GM23248 (cell line): ENCODE measurements around the gene DHRS7B. TPM values are rescaled to one million over a fixed set of nuclear protein-coding genes. Genes with fewer than 3 reads are reported as not detected.

Experiments used
- DNase-seq: peaks from one replicate; pipeline ENCODE4 v3.0.0-alpha.2; 2015
- H2AFZ ChIP-seq: fragments of 200-600 bp; sonication (generic); 2 replicates; pipeline ENCODE4 v1.6.1; 2016; ENCODE audit warnings: antibody characterized with exemption
- H3F3A ChIP-seq: fragments of 200-600 bp; sonication (generic); 2 replicates; pipeline ENCODE4 v1.6.1; 2016; ENCODE audit warnings: mild to moderate bottlenecking, antibody characterized with exemption, mixed run types; ENCODE audit not compliant: insufficient read depth
- H3K27ac ChIP-seq: fragments of 200-600 bp; sonication (generic); 2 replicates; pipeline ENCODE4 v1.5.1; 2016; ENCODE audit warnings: mild to moderate bottlenecking
- H3K27me3 ChIP-seq: fragments of 200-600 bp; sonication (generic); replicated peaks from 2 replicates; pipeline ENCODE4 v1.6.1; 2016; ENCODE audit warnings: mild to moderate bottlenecking; ENCODE audit not compliant: insufficient read depth
- H3K36me3 ChIP-seq: fragments of 200-600 bp; sonication (generic); 2 replicates; pipeline ENCODE4 v1.6.1; 2016; ENCODE audit warnings: low read depth, mild to moderate bottlenecking
- H3K4me1 ChIP-seq: fragments of 200-600 bp; sonication (generic); 2 replicates; pipeline ENCODE4 v1.6.1; 2016; ENCODE audit warnings: mild to moderate bottlenecking; ENCODE audit not compliant: insufficient read depth
- H3K4me2 ChIP-seq: fragments of 200-600 bp; sonication (generic); one replicate; pipeline ENCODE4 v1.6.1; 2016; ENCODE audit warnings: mild to moderate bottlenecking; ENCODE audit not compliant: unreplicated experiment
- H3K4me3 ChIP-seq: fragments of 200-600 bp; sonication (generic); 2 replicates; pipeline ENCODE4 v1.5.1; 2016; ENCODE audit warnings: mild to moderate bottlenecking
- H3K79me2 ChIP-seq: fragments of 200-600 bp; sonication (generic); 2 replicates; pipeline ENCODE4 v1.6.1; 2016; ENCODE audit warnings: mild to moderate bottlenecking; ENCODE audit not compliant: insufficient read depth
- H3K9ac ChIP-seq: fragments of 200-600 bp; sonication (generic); 2 replicates; pipeline ENCODE4 v1.6.1; 2016; ENCODE audit warnings: mild to moderate bottlenecking
- H3K9me2 ChIP-seq: fragments of 200-600 bp; sonication (generic); 2 replicates; pipeline ENCODE4 v1.6.1; 2016; ENCODE audit warnings: mixed run types, mild to moderate bottlenecking, moderate library complexity; ENCODE audit not compliant: insufficient read depth
- H3K9me3 ChIP-seq: fragments of 200-600 bp; sonication (generic); one replicate; pipeline ENCODE4 v1.6.1; 2017; ENCODE audit warnings: low read depth
- H4K20me1 ChIP-seq: fragments of 200-600 bp; sonication (generic); 2 replicates; pipeline ENCODE4 v1.6.0; 2016; ENCODE audit not compliant: insufficient read depth
- EZH2 ChIP-seq: fragments of 200-600 bp; sonication (generic); IDR thresholded peaks from 2 replicates; pipeline ENCODE4 v1.6.1; 2018; ENCODE audit warnings: antibody characterized with exemption, mild to moderate bottlenecking; ENCODE audit not compliant: insufficient read depth, poor library complexity, severe bottlenecking
- EZH2phosphoT487 ChIP-seq: fragments of 200-600 bp; sonication (generic); IDR thresholded peaks from 2 replicates; pipeline ENCODE4 v1.6.1; 2018; ENCODE audit warnings: antibody characterized with exemption, moderate library complexity, mild to moderate bottlenecking, low read depth; ENCODE audit not compliant: insufficient read depth
- WGBS, 2 experiments: methylation state at CpG; one replicate each; pipeline ENCODE4 v1.1.6; 2015 to 2017; ENCODE audit warnings: low lambda C conversion rate in 2 of 2, low coverage in 1 of 2; ENCODE audit errors: missing lambda C conversion rate in 2 of 2; 5-methylcytosine and 5-hydroxymethylcytosine counted together
- in situ Hi-C: fragments of 300-500 bp; cut with MboI; formaldehyde crosslinking; loops from 2 replicates; pipeline ENCODE4 v1.15.0; 2020
- polyA plus RNA-seq: library from polyadenylated mRNA; unstranded; fragments of >200 nt; fragmentation: Nextera tagmentation; extraction: Ambion mirVana; gene quantifications from 2 replicates; pipeline ENCODE4 v1.2.1, GENCODE V29; 2016
- total RNA-seq: library from RNA; depleted of rRNA; stranded (reverse); fragments of >200 nt; shearing (Covaris generic); gene quantifications from 2 replicates; pipeline ENCODE4 v1.2.3, GENCODE V29; 2014

DHRS7B gene
- total and polyA plus RNA-seq, 2 experiments from 2014 or later: 34.7 to 36.9 TPM

- 96% methylated on average over 12 of the region's 12 CpGs for WGBS, 2 experiments
- H3K9me2 ChIP-seq: no peaks in the 10 kb centered on the region
- H3K27ac ChIP-seq: no peak overlapping the region
- peaks cover 6% of the 10 kb centered on the region for H3F3A ChIP-seq
- H3K9me3 ChIP-seq: no peaks in the 10 kb centered on the region
- H3K4me1 ChIP-seq: peaks cover 27% of the 10 kb centered on the region
- no peak for DNase-seq
- H3K27me3 ChIP-seq: no peaks in the 10 kb centered on the region
- no peak overlapping the region for H2AFZ ChIP-seq
- no peaks in the 10 kb centered on the region for H4K20me1 ChIP-seq
- TF ChIP-seq EZH2phosphoT487: no peak
- TF ChIP-seq EZH2: no peak
- H3K4me3 ChIP-seq: no peak overlapping the region
- H3K9ac ChIP-seq: no peak overlapping the region
- no peaks in the 10 kb centered on the region for H3K36me3 ChIP-seq
- peaks cover 25% of the 10 kb centered on the region for H3K79me2 ChIP-seq
- no peak overlapping the region for H3K4me2 ChIP-seq
- in situ Hi-C loops: no loop called here
Measured at GRCh38 chr17:21171309-21171922, 44.7 kb downstream of the DHRS7B start.

DNA sequence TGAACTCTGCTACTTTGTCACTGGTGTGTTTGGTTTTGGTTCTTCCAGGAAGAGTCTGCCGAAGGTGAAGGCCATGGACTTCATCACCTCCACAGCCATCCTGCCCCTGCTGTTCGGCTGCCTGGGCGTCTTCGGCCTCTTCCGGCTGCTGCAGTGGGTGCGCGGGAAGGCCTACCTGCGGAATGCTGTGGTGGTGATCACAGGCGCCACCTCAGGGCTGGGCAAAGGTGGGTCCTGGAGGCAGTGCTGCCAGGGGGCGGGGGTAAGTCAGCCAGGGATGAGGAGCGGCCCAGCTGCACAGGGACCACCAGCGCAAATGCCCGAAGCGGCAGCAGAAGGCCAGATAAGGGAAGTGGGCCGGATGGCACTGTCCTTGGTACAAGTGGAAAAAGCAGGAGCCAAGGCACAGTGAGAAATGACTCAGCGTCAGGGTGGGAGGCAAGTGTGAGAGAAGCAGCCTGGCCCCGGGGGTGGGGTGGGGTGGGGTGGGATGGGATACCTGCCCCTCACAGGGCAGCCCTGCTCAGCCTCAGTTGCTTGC, 45.3 kb downstream of the DHRS7B start:
- Histone ChIP-seq H2AFZ (no peak overlapping the region), H3K9me3 (no peaks in the 10 kb centered on the region)
- 93% methylated on average over 14 to 17 of the region's 17 CpGs for WGBS, 2 experiments

GRCh38 chr17:21172846-21173245, 46.1 kb downstream of the DHRS7B start:
- no peak for DNase-seq
- H3K4me3 ChIP-seq: no peak overlapping the region
- in situ Hi-C loops: no loop called here

More for the DNA sequence above, 45.3 kb downstream of the DHRS7B start:
- no peaks in the 10 kb centered on the region for H3K9me2 ChIP-seq
- no peak overlapping the region for H3K9ac ChIP-seq
- H4K20me1 ChIP-seq: no peaks in the 10 kb centered on the region
- TF ChIP-seq EZH2phosphoT487 (no peak), EZH2 (no peak)
- in situ Hi-C loops: no loop called here
- peaks cover 2% of the 10 kb centered on the region for H3F3A ChIP-seq
- DNase-seq: no peak
- peaks cover 21% of the 10 kb centered on the region for H3K4me1 ChIP-seq
- H3K27ac ChIP-seq: no peak overlapping the region
- H3K4me2 ChIP-seq: no peak overlapping the region
- no peak overlapping the region for H3K4me3 ChIP-seq
- no peaks in the 10 kb centered on the region for H3K27me3 ChIP-seq
- no peaks in the 10 kb centered on the region for H3K36me3 ChIP-seq
- peaks cover 25% of the 10 kb centered on the region for H3K79me2 ChIP-seq

DNA sequence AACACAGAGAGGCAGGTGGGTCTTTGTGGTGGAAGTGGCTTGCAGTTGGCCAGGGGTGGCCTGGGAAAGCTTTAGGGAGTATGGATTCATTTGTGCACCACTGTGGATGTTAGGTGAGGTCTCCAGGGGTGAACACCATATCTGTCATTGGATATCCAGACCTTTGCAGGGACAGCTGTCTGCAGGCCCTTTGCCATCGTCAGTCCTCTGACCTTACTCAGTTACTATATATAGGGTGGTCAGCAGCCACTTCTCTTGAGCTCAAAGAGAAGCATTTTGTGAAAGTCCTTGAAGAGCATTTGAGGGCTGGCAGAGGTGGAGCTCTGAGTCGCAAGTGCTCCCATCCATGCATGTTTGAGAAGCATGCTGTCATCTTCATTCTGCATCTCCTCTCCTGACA, 46.8 kb downstream of the DHRS7B start:
- DNase-seq: no peak
- no peak overlapping the region for H3K27ac ChIP-seq
- no peaks in the 10 kb centered on the region for H3K9me2 ChIP-seq
- H3K27me3 ChIP-seq: no peaks in the 10 kb centered on the region
- H4K20me1 ChIP-seq: no peaks in the 10 kb centered on the region
- in situ Hi-C loops: no loop called here
- no peak overlapping the region for H3K4me3 ChIP-seq
- peaks cover 18% of the 10 kb centered on the region for H3K79me2 ChIP-seq
- no peak overlapping the region for H2AFZ ChIP-seq
- H3K4me1 ChIP-seq: 0 out of 2 replicates have a peak, but pooled peaks cover 6% of the 10 kb centered on the region
- 93 to 96% methylated on average over 2 of the region's 2 CpGs for WGBS, 2 experiments
- TF ChIP-seq EZH2 (no peak), EZH2phosphoT487 (no peak)
- no peaks in the 10 kb centered on the region for H3F3A ChIP-seq
- H3K9ac ChIP-seq: no peak overlapping the region
- no peak overlapping the region for H3K4me2 ChIP-seq
- H3K36me3 ChIP-seq: no peaks in the 10 kb centered on the region
- H3K9me3 ChIP-seq: no peaks in the 10 kb centered on the region

More at GRCh38 chr17:21172846-21173245, 46.1 kb downstream of the DHRS7B start:
- no peaks in the 10 kb centered on the region; the same call in 1 of the 2 replicates for H3F3A ChIP-seq
- H3K36me3 ChIP-seq: no peaks in the 10 kb centered on the region
- no peaks in the 10 kb centered on the region for H3K9me3 ChIP-seq
- TF ChIP-seq EZH2 (no peak), EZH2phosphoT487 (no peak)
- H3K27ac ChIP-seq: no peak overlapping the region
- no peaks in the 10 kb centered on the region for H3K27me3 ChIP-seq
- H4K20me1 ChIP-seq: no peaks in the 10 kb centered on the region
- 92 to 94% methylated on average over 6 of the region's 6 CpGs for WGBS, 2 experiments
- peaks cover 25% of the 10 kb centered on the region for H3K79me2 ChIP-seq
- peaks cover 13% of the 10 kb centered on the region; the same call in 1 of the 2 replicates for H3K4me1 ChIP-seq
- H2AFZ ChIP-seq: no peak overlapping the region
- no peak overlapping the region for H3K4me2 ChIP-seq
- no peaks in the 10 kb centered on the region for H3K9me2 ChIP-seq
- no peak overlapping the region for H3K9ac ChIP-seq
